ENCODE data around the gene POP7. TPM values are rescaled to one million over a fixed set of nuclear protein-coding genes. Genes with fewer than 3 reads are reported as not detected.

The POP7 gene
- total and polyA plus RNA-seq, 2 of the 4 experiments (the other 2 are of a cell fraction), result 14.9 to 38.0 TPM

DNA sequence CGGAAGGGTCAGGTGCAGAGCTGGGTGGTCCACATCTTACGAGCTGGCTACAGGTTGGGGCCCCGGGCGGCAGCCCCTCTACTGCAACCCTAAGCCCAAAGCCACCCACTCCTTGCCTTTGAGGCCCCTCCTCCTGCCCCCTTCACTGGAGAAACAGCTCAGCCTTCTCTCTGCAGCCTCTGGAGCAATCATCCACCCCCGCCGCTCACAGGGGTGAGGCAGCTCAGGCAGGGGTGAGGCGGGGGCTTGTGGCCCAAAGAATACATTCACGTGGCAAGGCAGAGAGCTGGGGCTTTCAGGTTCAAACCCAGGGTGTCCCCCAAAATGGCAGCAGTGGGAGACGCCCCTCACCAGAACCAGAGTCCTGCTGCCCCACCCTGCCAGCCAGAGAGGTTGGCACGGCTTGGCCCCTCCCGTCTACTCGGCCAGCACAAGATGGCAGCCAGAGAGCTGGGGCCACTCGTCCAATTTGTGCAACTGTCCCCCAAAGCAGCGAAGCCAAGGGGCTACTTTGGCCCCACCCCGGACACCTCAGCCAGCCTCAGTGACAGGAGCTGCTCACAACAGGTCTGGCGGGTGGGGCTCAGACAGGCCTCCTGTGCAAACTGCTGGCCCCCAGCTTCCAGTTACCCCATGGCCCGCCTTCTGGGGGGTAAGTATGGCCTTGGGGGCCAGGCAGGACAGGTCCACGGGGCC lies 25.2 kb upstream of the POP7 start:
- intact Hi-C loops (cut with micrococcal nuclease), result no loop called here

More for the DNA sequence above, 25.2 kb upstream of the POP7 start:
- H4K20me1 ChIP-seq (ENCODE audit: insufficient read depth, low read length), result peaks cover 51% of the 10 kb centered on the region
- no peak overlapping the region for H4K91ac ChIP-seq (ENCODE audit: insufficient read depth, low read depth, low read length)
- H3K56ac ChIP-seq (ENCODE audit: extremely low read depth, insufficient read depth, low read length), result no peak overlapping the region
- no peaks in the 10 kb centered on the region for H3K9me1 ChIP-seq (ENCODE audit: insufficient read depth, low read length)
- no peak for ATAC-seq (ENCODE audit: low read depth)
- no peak overlapping the region for H4K5ac ChIP-seq (ENCODE audit: low read depth, low read length)
- H2AK5ac ChIP-seq (ENCODE audit: low read depth, low read length), result no peak overlapping the region
- 87% methylated on average over 3 of the region's 18 CpGs; no CpG with 5 or more reads in 1 of the 2 experiments for WGBS, 2 experiments (ENCODE audit: extremely low coverage in 2 of 2, insufficient read length in 1 of 2)
- no peak overlapping the region for H3K9ac ChIP-seq (ENCODE audit: low read depth, low read length)
- H2AK9ac ChIP-seq (replicated peaks; ENCODE audit: low read depth, low read length, poor library complexity), result peak overlapping the region; percentile 15
- no peak overlapping the region for H2BK15ac ChIP-seq (ENCODE audit: low read depth, low read length)
- no peak overlapping the region for H3K4me2 ChIP-seq (ENCODE audit: low read depth, low read length)
- H2BK5ac ChIP-seq (ENCODE audit: low read depth, low read length, poor library complexity, severe bottlenecking), result no peak overlapping the region
- H2AFZ ChIP-seq (replicated peaks; ENCODE audit: low read length, poor library complexity), result peak overlapping the region; percentile 33
- TF ChIP-seq, protein P1, sequence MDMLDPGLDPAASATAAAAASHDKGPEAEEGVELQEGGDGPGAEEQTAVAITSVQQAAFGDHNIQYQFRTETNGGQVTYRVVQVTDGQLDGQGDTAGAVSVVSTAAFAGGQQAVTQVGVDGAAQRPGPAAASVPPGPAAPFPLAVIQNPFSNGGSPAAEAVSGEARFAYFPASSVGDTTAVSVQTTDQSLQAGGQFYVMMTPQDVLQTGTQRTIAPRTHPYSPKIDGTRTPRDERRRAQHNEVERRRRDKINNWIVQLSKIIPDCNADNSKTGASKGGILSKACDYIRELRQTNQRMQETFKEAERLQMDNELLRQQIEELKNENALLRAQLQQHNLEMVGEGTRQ (IDR thresholded peaks at IDR 0.05; ENCODE audit: low read depth, low read length), result no peak
- TF ChIP-seq RAD21 (IDR thresholded peaks at IDR 0.05; ENCODE audit: low read length) (no peak), SMC3 (IDR thresholded peaks at IDR 0.05; ENCODE audit: low read depth, low read length) (no peak), MAFK (IDR thresholded peaks at IDR 0.05; ENCODE audit: low read depth, low read length) (no peak), NFE2L2 (IDR thresholded peaks at IDR 0.05; ENCODE audit: low read depth, low read length) (no peak), MAZ (IDR thresholded peaks at IDR 0.05; ENCODE audit: borderline replicate concordance, low read depth, low read length) (no peak), POLR2A (IDR thresholded peaks at IDR 0.05; ENCODE audit: low read depth, low read length) (no peak), FOS (IDR thresholded peaks at IDR 0.05; ENCODE audit: low read depth, low read length) (no peak), BHLHE40 (IDR thresholded peaks at IDR 0.05; ENCODE audit: low read depth, low read length) (no peak), RFX5 (IDR thresholded peaks at IDR 0.05; ENCODE audit: low read depth, low read length) (no peak), RCOR1 (IDR thresholded peaks at IDR 0.05; ENCODE audit: insufficient replicate concordance, low read length) (no peak), MXI1 (IDR thresholded peaks at IDR 0.05; ENCODE audit: borderline replicate concordance, low read depth, low read length) (no peak), CHD1 (IDR thresholded peaks at IDR 0.05; ENCODE audit: low read depth, low read length) (no peak), CEBPB (IDR thresholded peaks at IDR 0.05; ENCODE audit: low read depth, low read length) (no peak)
- TF ChIP-seq, protein P2, sequence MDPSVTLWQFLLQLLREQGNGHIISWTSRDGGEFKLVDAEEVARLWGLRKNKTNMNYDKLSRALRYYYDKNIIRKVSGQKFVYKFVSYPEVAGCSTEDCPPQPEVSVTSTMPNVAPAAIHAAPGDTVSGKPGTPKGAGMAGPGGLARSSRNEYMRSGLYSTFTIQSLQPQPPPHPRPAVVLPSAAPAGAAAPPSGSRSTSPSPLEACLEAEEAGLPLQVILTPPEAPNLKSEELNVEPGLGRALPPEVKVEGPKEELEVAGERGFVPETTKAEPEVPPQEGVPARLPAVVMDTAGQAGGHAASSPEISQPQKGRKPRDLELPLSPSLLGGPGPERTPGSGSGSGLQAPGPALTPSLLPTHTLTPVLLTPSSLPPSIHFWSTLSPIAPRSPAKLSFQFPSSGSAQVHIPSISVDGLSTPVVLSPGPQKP (IDR thresholded peaks at IDR 0.05; ENCODE audit: borderline replicate concordance, low read depth, low read length), result no peak
- TF ChIP-seq, protein P3, sequence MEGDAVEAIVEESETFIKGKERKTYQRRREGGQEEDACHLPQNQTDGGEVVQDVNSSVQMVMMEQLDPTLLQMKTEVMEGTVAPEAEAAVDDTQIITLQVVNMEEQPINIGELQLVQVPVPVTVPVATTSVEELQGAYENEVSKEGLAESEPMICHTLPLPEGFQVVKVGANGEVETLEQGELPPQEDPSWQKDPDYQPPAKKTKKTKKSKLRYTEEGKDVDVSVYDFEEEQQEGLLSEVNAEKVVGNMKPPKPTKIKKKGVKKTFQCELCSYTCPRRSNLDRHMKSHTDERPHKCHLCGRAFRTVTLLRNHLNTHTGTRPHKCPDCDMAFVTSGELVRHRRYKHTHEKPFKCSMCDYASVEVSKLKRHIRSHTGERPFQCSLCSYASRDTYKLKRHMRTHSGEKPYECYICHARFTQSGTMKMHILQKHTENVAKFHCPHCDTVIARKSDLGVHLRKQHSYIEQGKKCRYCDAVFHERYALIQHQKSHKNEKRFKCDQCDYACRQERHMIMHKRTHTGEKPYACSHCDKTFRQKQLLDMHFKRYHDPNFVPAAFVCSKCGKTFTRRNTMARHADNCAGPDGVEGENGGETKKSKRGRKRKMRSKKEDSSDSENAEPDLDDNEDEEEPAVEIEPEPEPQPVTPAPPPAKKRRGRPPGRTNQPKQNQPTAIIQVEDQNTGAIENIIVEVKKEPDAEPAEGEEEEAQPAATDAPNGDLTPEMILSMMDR (conservative IDR thresholded peaks at IDR 0.05; ENCODE audit: low read depth, low read length), result no peak
- peaks cover 9% of the 10 kb centered on the region for H3K4me1 ChIP-seq (ENCODE audit: control insufficient read depth, insufficient read depth, low read length)
- H3K9me3 ChIP-seq (ENCODE audit: control insufficient read depth, insufficient read depth, low read length), result no peaks in the 10 kb centered on the region
- no peaks in the 10 kb centered on the region for H3K27me3 ChIP-seq (ENCODE audit: control insufficient read depth, insufficient read depth, low read length)
- in situ Hi-C loops (cut with MboI; ENCODE audit: low sequenced_read_pairs), result no loop called here
- ChIA-PET CTCF (no interaction called here), POLR2A (ENCODE audit: unreplicated experiment) (interaction anchor here (1.1 kb wide), 1 partner anchor 13 kb away, joined by 5 read pairs; the partner anchor contains the start of gene GIGYF1)
- DNase-seq, result no peak
- no peak overlapping the region for H3K4ac ChIP-seq (ENCODE audit: low read depth, low read length)
- H3K4me3 ChIP-seq (ENCODE audit: insufficient read depth, low read depth, low read length), result no peak overlapping the region
- H4K8ac ChIP-seq (ENCODE audit: low read depth in 2 of 2, low read length in 2 of 2), result no peak overlapping the region
- no TSS peak for BruUV-seq (replicated peaks)
- dilution Hi-C loops (cut with HindIII; ENCODE audit: low sequenced_read_pairs, unreplicated experiment), result no loop called here
- H3K79me1 ChIP-seq (ENCODE audit: low read depth in 1 of 2, low read length in 2 of 2), result peaks cover 13 to 48% of the 10 kb centered on the region in 2 experiments
- no peak overlapping the region for H2BK120ac ChIP-seq (ENCODE audit: low read depth, low read length)
- peaks cover 84% of the 10 kb centered on the region for H3K36me3 ChIP-seq (ENCODE audit: control insufficient read depth, insufficient read depth, low read length)
- no peak overlapping the region for H3K27ac ChIP-seq (ENCODE audit: insufficient read depth, low read length)
- no peak overlapping the region for H3K14ac ChIP-seq (replicated peaks; ENCODE audit: low read depth, low read length)
- H3K18ac ChIP-seq (ENCODE audit: low read depth, low read length), result no peak overlapping the region
- H2BK20ac ChIP-seq (ENCODE audit: low read depth, low read length), result no peak overlapping the region
- no peak overlapping the region for H3K23ac ChIP-seq (ENCODE audit: low read depth, low read length)

Measured in IMR-90 (cell line).